Measurements from ENCODE around the gene TAF13.

DNA sequence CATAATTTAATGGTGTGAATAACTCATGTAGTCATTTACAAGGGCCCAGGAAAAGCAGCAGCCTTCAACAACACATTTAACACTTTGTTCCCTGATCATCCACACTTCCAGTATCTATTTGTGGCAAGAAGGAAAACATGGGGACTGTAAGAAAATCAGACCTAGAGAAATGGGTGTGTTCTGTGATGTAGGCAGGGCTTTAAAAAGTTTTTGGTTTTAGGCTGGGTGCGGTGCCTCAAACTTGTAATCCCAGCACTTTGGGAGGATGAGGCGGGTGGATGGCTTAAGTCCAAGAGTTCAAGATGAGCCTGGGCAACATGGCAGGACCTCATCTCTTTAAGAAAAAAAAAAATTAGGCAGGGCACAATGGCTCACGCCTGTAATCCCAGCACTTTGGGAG lies 19.7 kb downstream of the TAF13 start:
- TF ChIP-seq, protein P1, sequence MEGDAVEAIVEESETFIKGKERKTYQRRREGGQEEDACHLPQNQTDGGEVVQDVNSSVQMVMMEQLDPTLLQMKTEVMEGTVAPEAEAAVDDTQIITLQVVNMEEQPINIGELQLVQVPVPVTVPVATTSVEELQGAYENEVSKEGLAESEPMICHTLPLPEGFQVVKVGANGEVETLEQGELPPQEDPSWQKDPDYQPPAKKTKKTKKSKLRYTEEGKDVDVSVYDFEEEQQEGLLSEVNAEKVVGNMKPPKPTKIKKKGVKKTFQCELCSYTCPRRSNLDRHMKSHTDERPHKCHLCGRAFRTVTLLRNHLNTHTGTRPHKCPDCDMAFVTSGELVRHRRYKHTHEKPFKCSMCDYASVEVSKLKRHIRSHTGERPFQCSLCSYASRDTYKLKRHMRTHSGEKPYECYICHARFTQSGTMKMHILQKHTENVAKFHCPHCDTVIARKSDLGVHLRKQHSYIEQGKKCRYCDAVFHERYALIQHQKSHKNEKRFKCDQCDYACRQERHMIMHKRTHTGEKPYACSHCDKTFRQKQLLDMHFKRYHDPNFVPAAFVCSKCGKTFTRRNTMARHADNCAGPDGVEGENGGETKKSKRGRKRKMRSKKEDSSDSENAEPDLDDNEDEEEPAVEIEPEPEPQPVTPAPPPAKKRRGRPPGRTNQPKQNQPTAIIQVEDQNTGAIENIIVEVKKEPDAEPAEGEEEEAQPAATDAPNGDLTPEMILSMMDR (IDR thresholded peaks at IDR 0.05), result no peak
- TF ChIP-seq POLR2A (IDR thresholded peaks at IDR 0.05), result no peak
